A549 (cell line): Measurements from ENCODE around the gene SPAG9. TPM values are rescaled to one million over a fixed set of nuclear protein-coding genes. Genes with fewer than 3 reads are reported as not detected.

Experiments
- ATAC-seq, 2 experiments: fragments of 200-7000 bp in 1 of 2; fragments of >200 bp in 1 of 2; cut with Nextera tagmentation in 1 of 2; cut with Tn5 transposase in 1 of 2; 3 replicates each; pipeline versions ENCODE4 v1.8.0 to v1.9.1; 2018 to 2020; ENCODE audit warnings: mild to moderate bottlenecking in 1 of 2, moderate library complexity in 1 of 2
- CTCF ChIA-PET: fragments of 300-600 bp; sonication (Branson Sonifier 250); formaldehyde crosslinking; extraction: SDS; loops from one replicate; lab custom pipeline; 2021; ENCODE audit warnings: antibody characterized with exemption, inconsistent platforms; lab: Yijun Ruan, JAX
- POLR2A ChIA-PET: fragments of 350-600 bp; formaldehyde crosslinking; extraction: SDS; loops from one replicate; lab custom pipeline; 2021; ENCODE audit warnings: antibody characterized with exemption, inconsistent platforms; lab: Yijun Ruan, JAX
- DNase-seq, 2 experiments: peaks; one replicate each; pipeline versions ENCODE4 v3.0.0 to v3.0.0-alpha.2; 2011 to 2016; ENCODE audit warnings: low read depth in 1 of 2, low spot score in 1 of 2
- FAIRE-seq: peaks from 2 replicates; lab custom pipeline; 2011; peaks lifted over from hg19 to GRCh38; lab: Jason Lieb, UNC
- H3K27ac ChIP-seq, 2 experiments: fragments of >200 bp; sonication (Bioruptor Twin); formaldehyde crosslinking; 3 replicates each; pipeline ENCODE4 v1.5.1; 2016 to 2017
- H3K4me1 ChIP-seq: fragments of >200 bp; sonication (Bioruptor Twin); formaldehyde crosslinking; 3 replicates; pipeline ENCODE4 v1.6.1; 2016
- H3K4me2 ChIP-seq: fragments of >200 bp; sonication (Bioruptor Twin); formaldehyde crosslinking; 3 replicates; pipeline ENCODE4 v1.6.1; 2016
- H3K4me3 ChIP-seq: fragments of >200 bp; sonication (Bioruptor Twin); formaldehyde crosslinking; 3 replicates; pipeline ENCODE4 v1.5.1; 2016
- H3K9me3 ChIP-seq: fragments of >200 bp; sonication (Bioruptor Twin); formaldehyde crosslinking; 3 replicates; pipeline ENCODE4 v1.6.1; 2016
- ATOH8 ChIP-seq: fragments of 250-450 bp; sonication (Bioruptor Pico); IDR thresholded peaks from 2 replicates; pipeline ENCODE4 v1.5.0; 2020; ENCODE audit warnings: low read depth, mild to moderate bottlenecking, moderate library complexity
- BCL3 ChIP-seq: fragments of >200 bp; sonication (Bioruptor Twin); formaldehyde crosslinking; IDR thresholded peaks from 3 replicates; pipeline ENCODE4 v1.6.1; 2016
- CHD2 ChIP-seq: fragments of 150-350 bp; IDR thresholded peaks from 2 replicates; pipeline ENCODE4 v1.6.1; 2014; ENCODE audit warnings: low read length; ENCODE audit not compliant: partially characterized antibody
- CHD4 ChIP-seq: fragments of 200-600 bp; sonication (generic); IDR thresholded peaks from 2 replicates; pipeline ENCODE4 v1.6.1; 2016; ENCODE audit warnings: antibody characterized with exemption, mild to moderate bottlenecking, borderline replicate concordance
- EHMT2 ChIP-seq: fragments of 200-600 bp; sonication (generic); IDR thresholded peaks from 2 replicates; pipeline ENCODE4 v1.6.1; 2016; ENCODE audit warnings: antibody characterized with exemption, low read depth, mild to moderate bottlenecking, moderate library complexity
- ESRRA ChIP-seq: fragments of 150-350 bp; IDR thresholded peaks from 2 replicates; pipeline ENCODE4 v1.6.1; 2014; ENCODE audit warnings: mild to moderate bottlenecking, low read length, borderline replicate concordance
- FOSL2 ChIP-seq, 2 experiments: fragments of 450-650 bp in 1 of 2; fragments of >200 bp in 1 of 2; sonication (Bioruptor Twin) in 1 of 2; formaldehyde crosslinking; IDR thresholded peaks; 2 replicates each; pipeline versions ENCODE4 v1.5.0 to v1.6.1; 2016 to 2020; ENCODE audit warnings: mild to moderate bottlenecking in 1 of 2, moderate library complexity in 1 of 2
- GATA3 ChIP-seq: IDR thresholded peaks from 2 replicates; pipeline ENCODE4 v1.6.1; 2012; ENCODE audit warnings: borderline replicate concordance
- HOXA7 ChIP-seq: fragments of 250-450 bp; sonication (Bioruptor Pico); IDR thresholded peaks from 2 replicates; pipeline ENCODE4 v1.5.0; 2020; ENCODE audit warnings: mild to moderate bottlenecking, moderate library complexity
- MAZ ChIP-seq: fragments of 150-350 bp; IDR thresholded peaks from 2 replicates; pipeline ENCODE4 v1.6.1; 2014; ENCODE audit warnings: antibody characterized with exemption, low read depth, low read length, borderline replicate concordance
- NPAS2 ChIP-seq: fragments of 250-450 bp; sonication (Bioruptor Pico); IDR thresholded peaks from 2 replicates; pipeline ENCODE4 v1.8.0; 2022; ENCODE audit warnings: mild to moderate bottlenecking, moderate library complexity, borderline replicate concordance
- PHF8 ChIP-seq: fragments of 200-600 bp; sonication (generic); IDR thresholded peaks from 2 replicates; pipeline ENCODE4 v1.6.1; 2016; ENCODE audit warnings: low read depth, mild to moderate bottlenecking, antibody characterized with exemption, moderate library complexity, borderline replicate concordance
- RAD21 ChIP-seq, 2 experiments: fragments of >200 bp in 1 of 2; sonication (Bioruptor Twin) in 1 of 2; formaldehyde crosslinking in 1 of 2; IDR thresholded peaks in 1 of 2; conservative IDR thresholded peaks in 1 of 2; 2 replicates in 1 of 2; 3 replicates in 1 of 2; pipeline ENCODE4 v1.6.1; 2012 to 2018; ENCODE audit warnings: inconsistent platforms in 1 of 2
- SMC3 ChIP-seq: fragments of >200 bp; sonication (Bioruptor Twin); formaldehyde crosslinking; IDR thresholded peaks from 3 replicates; pipeline ENCODE4 v1.6.1; 2018; ENCODE audit warnings: inconsistent platforms
- TFCP2L1 ChIP-seq: fragments of 250-450 bp; sonication (Bioruptor Pico); IDR thresholded peaks from 2 replicates; pipeline ENCODE4 v1.5.0; 2021; ENCODE audit warnings: mild to moderate bottlenecking
- ZC3H11A ChIP-seq: fragments of 450-650 bp; IDR thresholded peaks from 2 replicates; pipeline ENCODE4 v1.6.1; 2014; ENCODE audit warnings: antibody characterized with exemption, mild to moderate bottlenecking
- ZSCAN20 ChIP-seq: fragments of 250-450 bp; sonication (Bioruptor Pico); IDR thresholded peaks from 2 replicates; pipeline ENCODE4 v1.8.0; 2022; ENCODE audit warnings: mild to moderate bottlenecking, moderate library complexity
- WGBS: methylation state at CpG from one replicate; pipeline ENCODE4 v1.1.6; 2017; ENCODE audit errors: missing lambda C conversion rate; 5-methylcytosine and 5-hydroxymethylcytosine counted together
- polyA plus RNA-seq, 4 experiments: library from polyadenylated mRNA; depleted of rRNA in 3 of 4; stranded (reverse); fragments of >200 nt; fragmentation: RNase III in 1 of 4; extraction: RNeasy Plus Mini Kit Qiagen cat#74134 plus additional on column Dnase treatment in 1 of 4; gene quantifications; 2 replicates in 3 of 4; 3 replicates in 1 of 4; pipeline ENCODE4 v1.2.3, GENCODE V29; 2011 to 2017
- TF ChIP-seq, protein P1 (sequence below): fragments of >200 bp; sonication (Bioruptor Twin); formaldehyde crosslinking; IDR thresholded peaks from 3 replicates; pipeline ENCODE4 v1.5.1; 2016

SPAG9 gene
- polyA plus RNA-seq, 2 of the 4 experiments (the other 2 are of a cell fraction) = 69.0 to 71.1 TPM

GRCh38 chr17:51000835-51001638, 119.6 kb downstream of the SPAG9 start:
- peak; percentile 86 to 91; a peak in 5 of 6 replicates for ATAC-seq
- TF ChIP-seq SMC3 (peak; percentile 81), ZC3H11A (peak; percentile 33), NPAS2 (CRISPR knock-in tag) (no peak), RAD21 (conservative IDR thresholded peaks at IDR 0.05 in 1 of 2, IDR thresholded peaks at IDR 0.05 in 1 of 2) (peak; percentile 86 to 89), BCL3 (no peak), CHD4 (no peak), ESRRA (no peak), ATOH8 (CRISPR knock-in tag) (no peak), ZSCAN20 (CRISPR knock-in tag) (no peak), MAZ (no peak), GATA3 (no peak), EHMT2 (no peak)
- TF ChIP-seq, protein P1, sequence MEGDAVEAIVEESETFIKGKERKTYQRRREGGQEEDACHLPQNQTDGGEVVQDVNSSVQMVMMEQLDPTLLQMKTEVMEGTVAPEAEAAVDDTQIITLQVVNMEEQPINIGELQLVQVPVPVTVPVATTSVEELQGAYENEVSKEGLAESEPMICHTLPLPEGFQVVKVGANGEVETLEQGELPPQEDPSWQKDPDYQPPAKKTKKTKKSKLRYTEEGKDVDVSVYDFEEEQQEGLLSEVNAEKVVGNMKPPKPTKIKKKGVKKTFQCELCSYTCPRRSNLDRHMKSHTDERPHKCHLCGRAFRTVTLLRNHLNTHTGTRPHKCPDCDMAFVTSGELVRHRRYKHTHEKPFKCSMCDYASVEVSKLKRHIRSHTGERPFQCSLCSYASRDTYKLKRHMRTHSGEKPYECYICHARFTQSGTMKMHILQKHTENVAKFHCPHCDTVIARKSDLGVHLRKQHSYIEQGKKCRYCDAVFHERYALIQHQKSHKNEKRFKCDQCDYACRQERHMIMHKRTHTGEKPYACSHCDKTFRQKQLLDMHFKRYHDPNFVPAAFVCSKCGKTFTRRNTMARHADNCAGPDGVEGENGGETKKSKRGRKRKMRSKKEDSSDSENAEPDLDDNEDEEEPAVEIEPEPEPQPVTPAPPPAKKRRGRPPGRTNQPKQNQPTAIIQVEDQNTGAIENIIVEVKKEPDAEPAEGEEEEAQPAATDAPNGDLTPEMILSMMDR = peak; percentile 84
- Histone ChIP-seq H3K4me1 (no peaks in the 10 kb centered on the region), H3K4me2 (no peak overlapping the region), H3K27ac (no peak overlapping the region), H3K4me3 (no peak overlapping the region), H3K9me3 (no peaks in the 10 kb centered on the region)
- 94% methylated on average over 1 of the region's 1 CpG for WGBS
- FAIRE-seq = peak; percentile 93
- POLR2A ChIA-PET = interaction anchor here (0.7 to 1.0 kb wide), 2 partner anchors 23 to 152 kb away, joined by 3 to 7 read pairs; partner anchors contain the start of gene NME1
- DNase-seq = peak; percentile 62 to 78
- CTCF ChIA-PET = interaction anchor here (0.6 to 11.7 kb wide), 59 partner anchors 10 to 218 kb away, joined by 3 to 202 read pairs (median 5); partner anchors contain the start of genes NME1, NME2, SPAG9 and TOB1

DNA sequence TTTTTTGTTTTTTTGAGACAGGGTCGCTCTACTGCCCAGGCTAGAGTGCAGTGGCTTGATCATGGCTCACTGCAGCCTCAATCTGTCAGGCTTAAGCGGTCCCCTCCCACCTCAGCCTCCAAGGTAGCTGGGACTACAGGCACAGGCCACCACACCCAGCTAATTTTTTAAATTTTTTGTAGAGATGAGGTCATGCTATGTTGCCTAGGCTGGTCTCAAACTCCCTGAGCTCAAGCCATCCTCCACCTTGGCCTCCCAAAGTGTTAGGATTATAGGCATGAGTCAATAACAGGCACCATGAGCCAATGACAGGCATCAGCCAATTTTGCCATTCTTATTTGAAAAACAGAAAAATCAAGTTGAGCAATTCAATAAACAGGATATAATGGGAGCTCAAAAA, 125.0 kb downstream of the SPAG9 start:
- no peak overlapping the region for H3K27ac ChIP-seq
- no peaks in the 10 kb centered on the region for H3K9me3 ChIP-seq
- H3K4me3 ChIP-seq = no peak overlapping the region
- H3K4me1 ChIP-seq = no peaks in the 10 kb centered on the region
- no peak overlapping the region for H3K4me2 ChIP-seq
- POLR2A ChIA-PET = no interaction called here
- CTCF ChIA-PET = interaction anchor here (1.0 to 3.5 kb wide), 8 partner anchors 14 to 177 kb away, joined by 3 to 15 read pairs (median 4); partner anchors contain the start of gene NME1
- FAIRE-seq (no peak), DNase-seq (no peak), ATAC-seq (peak in 1 of 2 experiments; percentile 41; a peak in 2 of 6 replicates)
- 85% methylated on average over 2 of the region's 2 CpGs for WGBS
- no peak for TF ChIP-seq PHF8
- TF ChIP-seq TFCP2L1 = no peak

- ChIA-PET CTCF (interaction anchor here (0.6 to 1.4 kb wide), 2 partner anchors 53 to 160 kb away, joined by 3 to 4 read pairs; partner anchors contain the start of gene NME1), POLR2A (no interaction called here)
- FAIRE-seq = no peak
- no peak for ATAC-seq
- no peak overlapping the region for H3K4me2 ChIP-seq
- no peaks in the 10 kb centered on the region for H3K9me3 ChIP-seq
- no peak overlapping the region for H3K4me3 ChIP-seq
- peaks cover 4% of the 10 kb centered on the region for H3K4me1 ChIP-seq
- DNase-seq = no peak
- H3K27ac ChIP-seq = no peak overlapping the region
- no peak for TF ChIP-seq FOSL2 (IDR thresholded peaks at IDR 0.05)
- TF ChIP-seq FOSL2 (CRISPR knock-in tag; IDR thresholded peaks at IDR 0.05) = peak; percentile 33
- TF ChIP-seq HOXA7 = no peak
- TF ChIP-seq CHD2 = no peak
- WGBS = 76% methylated on average over 2 of the region's 2 CpGs
Measured at GRCh38 chr17:50993544-50993943, 127.1 kb downstream of the SPAG9 start.
